Pancreas (tissue), 10 donors: Measurements from ENCODE around the gene ALX4. TPM values are rescaled to one million over a fixed set of nuclear protein-coding genes. Genes with fewer than 3 reads are reported as not detected.
A peak's percentile ranks its signal among the peaks of the same experiment; 100 is the strongest.

Experiments used
- ATAC-seq, 4 donors: fragments of 200-7000 bp; cut with Tn5 transposase; one replicate each; pipeline versions ENCODE4 v1.8.0 to v1.9.1; 2020; ENCODE audit warnings: mild to moderate bottlenecking in 4 of 4, moderate library complexity in 4 of 4
- DNase-seq, 6 donors: peaks; one replicate each; pipeline ENCODE4 v3.0.0-alpha.2; 2020
- FAIRE-seq: peaks from 2 replicates; lab custom pipeline; 2012; peaks lifted over from hg19 to GRCh38; lab: Jason Lieb, UNC
- H3K27ac ChIP-seq, 4 donors: fragments of 200-600 bp; sonication (generic); 1 replicate in 3 of 4; 2 replicates in 1 of 4; pipeline versions ENCODE4 v1.5.0 to v1.8.0; 2020
- H3K27me3 ChIP-seq, 4 donors: fragments of 200-600 bp; one replicate each; pipeline ENCODE4 v1.8.0; 2021
- H3K36me3 ChIP-seq, 3 donors: fragments of 200-600 bp; sonication (generic) in 1 of 3; one replicate each; pipeline versions ENCODE4 v1.5.0 to v1.8.0; 2020 to 2021
- H3K4me1 ChIP-seq, 3 donors: fragments of 200-600 bp; one replicate each; pipeline ENCODE4 v1.8.0; 2021
- H3K4me3 ChIP-seq, 4 donors: fragments of 200-600 bp; sonication (generic) in 2 of 4; one replicate each; pipeline versions ENCODE4 v1.5.0 to v1.8.0; 2020 to 2021
- H3K9me3 ChIP-seq, 4 donors: fragments of 200-600 bp; one replicate each; pipeline ENCODE4 v1.8.0; 2021
- WGBS, 2 donors: extraction: QIAGEN DNeasy Blood & Tissue Kit; methylation state at CpG; one replicate each; pipeline ENCODE4 v1.1.7; 2013; 5-methylcytosine and 5-hydroxymethylcytosine counted together
- intact Hi-C, 3 donors: fragments of 100-400 bp; cut with DNase I; formaldehyde crosslinking; loops; one replicate each; pipeline versions ENCODE4 v1.11.1 to v1.14.2; 2022
- polyA plus RNA-seq, 2 donors: library from polyadenylated mRNA; stranded (reverse); fragments of 200-250 nt; gene quantifications; one replicate each; pipeline ENCODE4 v1.2.3, GENCODE V29; 2013
- total RNA-seq, 6 donors: library from RNA; stranded (reverse); fragmentation: NEBNext Ultra II Directional in 4 of 6; extraction: Animal tissue kit (Norgen Biotek cat#: 25700) in 4 of 6; gene quantifications; one replicate each; pipeline versions ENCODE4 v1.2.1 to v1.2.4, GENCODE V29; 2021 to 2023
- TF ChIP-seq, protein P1 (sequence below), 4 donors: fragments of 200-600 bp; sonication (generic) in 3 of 4; IDR thresholded peaks; one replicate each; pipeline versions ENCODE4 v1.5.0 to v1.8.0; 2021; ENCODE audit warnings: antibody characterized with exemption in 4 of 4
- donor health status: healthy with polysubstance abuse.
- donor health status: DM: no; HTN: no; CAD: no; lungs with moderate emphysema.
- donor health status: DM: no; HTN: no; CAD: no.
- donor health status: control.
- donor health status: control.
- donor health status: Bipolar disorder and iron deficiency.
- donor health status: DM: yes; HTN: yes; CAD: no.
- donor health status: DM: no; HTN: no; CAD: no.
- donor health status: DM: no; HTN: no; CAD: no.
- donor health status: DM: yes; HTN: yes; CAD: no.

Gene ALX4
- total and polyA plus RNA-seq, 8 donors = 0.02 to 0.04 (median 0.03) TPM; not detected in 5

GRCh38 chr11:44243595-44244343, 66.2 kb downstream of the ALX4 start:
- FAIRE-seq (no peak), DNase-seq (peak in 1 of 6 donors; percentile 12), ATAC-seq (peak in 3 of 4 donors; percentile 61 to 73 (median 69))
- intact Hi-C loops = no loop called here
- Histone ChIP-seq H3K4me1 (peaks cover 0 to 5% (median 0%) of the 10 kb centered on the region in 3 donors), H3K9me3 (no peaks in the 10 kb centered on the region), H3K27me3 (no peaks in the 10 kb centered on the region), H3K4me3 (no peak overlapping the region), H3K36me3 (no peaks in the 10 kb centered on the region), H3K27ac (no peak overlapping the region)
- 54 to 63% methylated on average over 6 of the region's 6 CpGs for WGBS, 2 donors
- TF ChIP-seq, protein P1, sequence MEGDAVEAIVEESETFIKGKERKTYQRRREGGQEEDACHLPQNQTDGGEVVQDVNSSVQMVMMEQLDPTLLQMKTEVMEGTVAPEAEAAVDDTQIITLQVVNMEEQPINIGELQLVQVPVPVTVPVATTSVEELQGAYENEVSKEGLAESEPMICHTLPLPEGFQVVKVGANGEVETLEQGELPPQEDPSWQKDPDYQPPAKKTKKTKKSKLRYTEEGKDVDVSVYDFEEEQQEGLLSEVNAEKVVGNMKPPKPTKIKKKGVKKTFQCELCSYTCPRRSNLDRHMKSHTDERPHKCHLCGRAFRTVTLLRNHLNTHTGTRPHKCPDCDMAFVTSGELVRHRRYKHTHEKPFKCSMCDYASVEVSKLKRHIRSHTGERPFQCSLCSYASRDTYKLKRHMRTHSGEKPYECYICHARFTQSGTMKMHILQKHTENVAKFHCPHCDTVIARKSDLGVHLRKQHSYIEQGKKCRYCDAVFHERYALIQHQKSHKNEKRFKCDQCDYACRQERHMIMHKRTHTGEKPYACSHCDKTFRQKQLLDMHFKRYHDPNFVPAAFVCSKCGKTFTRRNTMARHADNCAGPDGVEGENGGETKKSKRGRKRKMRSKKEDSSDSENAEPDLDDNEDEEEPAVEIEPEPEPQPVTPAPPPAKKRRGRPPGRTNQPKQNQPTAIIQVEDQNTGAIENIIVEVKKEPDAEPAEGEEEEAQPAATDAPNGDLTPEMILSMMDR (IDR thresholded peaks at IDR 0.05) = no peak

GRCh38 chr11:44243086-44243485, 66.9 kb downstream of the ALX4 start:
- WGBS, 2 donors = 65 to 71% methylated on average over 5 of the region's 5 CpGs
- Histone ChIP-seq H3K27me3 (no peaks in the 10 kb centered on the region), H3K9me3 (no peaks in the 10 kb centered on the region), H3K36me3 (no peaks in the 10 kb centered on the region), H3K4me1 (peaks cover 0 to 5% (median 0%) of the 10 kb centered on the region in 3 donors), H3K27ac (no peak overlapping the region), H3K4me3 (no peak overlapping the region)
- no peak for DNase-seq
- no peak for FAIRE-seq
- intact Hi-C loops = no loop called here
- no peak for ATAC-seq
- TF ChIP-seq, protein P1 (IDR thresholded peaks at IDR 0.05) = no peak

- TF ChIP-seq, protein P1 (IDR thresholded peaks at IDR 0.05) = no peak
- Histone ChIP-seq H3K4me3 (no peak overlapping the region), H3K4me1 (peaks cover 0 to 5% (median 0%) of the 10 kb centered on the region in 3 donors), H3K27me3 (no peaks in the 10 kb centered on the region), H3K27ac (no peak overlapping the region), H3K9me3 (no peaks in the 10 kb centered on the region), H3K36me3 (no peaks in the 10 kb centered on the region)
- ATAC-seq (no peak), DNase-seq (no peak), FAIRE-seq (no peak)
- intact Hi-C loops = no loop called here
- WGBS, 2 donors = 85 to 86% methylated on average over 6 of the region's 6 CpGs
Observed at GRCh38 chr11:44241851-44242250, 68.1 kb downstream of the ALX4 start.

DNA sequence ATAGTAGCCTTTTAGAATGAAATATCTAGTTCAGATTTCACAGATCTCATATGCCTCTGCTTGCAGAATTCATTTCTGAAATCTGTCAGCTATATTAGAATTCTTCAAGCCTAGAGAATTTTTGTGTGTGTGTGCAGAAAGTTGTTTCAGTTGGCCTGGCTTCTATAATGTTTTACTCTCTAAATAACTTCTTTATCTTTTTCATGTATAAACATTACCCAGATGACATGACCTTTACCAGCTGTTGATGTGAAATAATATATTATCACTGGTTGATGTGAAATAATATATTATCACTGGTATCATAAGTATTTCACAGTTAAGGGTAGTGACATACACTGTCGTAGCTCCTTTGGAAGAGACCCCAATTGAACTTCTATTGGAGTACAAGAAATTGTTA, 72.8 kb downstream of the ALX4 start:
- WGBS, 2 donors = 71 to 81% methylated on average over 1 of the region's 1 CpG
- no peak for DNase-seq
- no peak overlapping the region for H3K27ac ChIP-seq
- H3K4me1 ChIP-seq = no peaks in the 10 kb centered on the region
- FAIRE-seq = no peak
- H3K9me3 ChIP-seq = no peaks in the 10 kb centered on the region
- no peak overlapping the region for H3K4me3 ChIP-seq
- no peaks in the 10 kb centered on the region for H3K36me3 ChIP-seq
- H3K27me3 ChIP-seq = no peaks in the 10 kb centered on the region
- ATAC-seq = no peak
- TF ChIP-seq, protein P1 (IDR thresholded peaks at IDR 0.05) = no peak
- intact Hi-C loops = no loop called here

DNA sequence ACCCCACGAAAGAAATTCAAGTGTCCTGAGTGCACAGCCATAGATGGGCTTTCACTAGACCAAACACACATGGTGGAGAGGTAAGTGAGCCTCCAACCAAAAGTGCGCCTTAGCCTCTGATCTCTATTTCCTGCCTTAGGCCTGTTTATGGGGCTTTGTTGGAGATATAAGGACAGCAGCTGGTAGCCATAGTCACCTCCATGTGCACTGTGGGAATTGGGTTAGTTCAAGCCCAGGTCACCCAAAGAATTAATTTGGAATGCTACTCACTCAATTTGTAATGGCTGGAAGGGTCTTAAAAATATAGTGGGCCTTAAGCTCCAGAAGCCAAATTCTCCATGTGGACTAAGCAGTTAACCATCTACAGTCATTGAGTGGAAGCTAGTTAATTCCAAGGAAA, 73.6 kb downstream of the ALX4 start:
- no peaks in the 10 kb centered on the region for H3K9me3 ChIP-seq
- no peaks in the 10 kb centered on the region for H3K36me3 ChIP-seq
- intact Hi-C loops = no loop called here
- H3K4me1 ChIP-seq = no peaks in the 10 kb centered on the region
- TF ChIP-seq, protein P1 (IDR thresholded peaks at IDR 0.05) = no peak
- ATAC-seq = no peak
- WGBS, 2 donors = 85 to 91% methylated on average over 2 of the region's 2 CpGs
- DNase-seq = no peak
- no peaks in the 10 kb centered on the region for H3K27me3 ChIP-seq
- H3K27ac ChIP-seq = no peak overlapping the region
- no peak for FAIRE-seq
- no peak overlapping the region for H3K4me3 ChIP-seq
